ENCODE results near the gene IL36RN. TPM values are rescaled to one million over a fixed set of nuclear protein-coding genes. Genes with fewer than 3 reads are reported as not detected.
A peak's percentile ranks its signal among the peaks of the same experiment; 100 is the strongest.

The IL36RN gene
- total and polyA plus RNA-seq, 2 donors from 2014 or later, result not detected

DNA sequence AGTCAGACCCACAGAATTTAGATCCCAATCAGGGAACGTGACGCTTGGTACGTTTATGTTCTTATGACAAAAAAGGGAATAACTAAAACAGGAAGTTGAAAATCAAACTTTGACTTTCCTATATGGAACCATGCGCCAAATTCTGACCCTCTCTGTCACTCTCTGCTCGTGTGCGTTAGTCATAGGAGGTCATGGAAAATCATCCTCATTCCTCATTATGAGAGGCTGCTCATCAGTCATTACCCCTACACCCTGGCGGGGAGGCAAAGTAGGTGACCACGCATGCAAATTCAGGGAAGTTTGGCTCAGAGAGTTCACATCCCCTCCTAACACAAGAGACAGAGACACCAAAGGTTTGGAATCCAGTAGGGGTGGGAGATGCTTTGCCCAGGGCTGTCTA lies 24.3 kb downstream of the IL36RN start:
- no peak for DNase-seq
- intact Hi-C loops (cut with DNase I), result no loop called here

GRCh38 chr2:113084249-113085000 lies 25.4 kb downstream of the IL36RN start:
- FAIRE-seq (no peak), DNase-seq (no peak)
- Histone ChIP-seq H3K9me3 (ENCODE audit: control insufficient read depth in 2 of 3, insufficient read depth in 1 of 3, low read length in 3 of 3) (no peaks in the 10 kb centered on the region), H3K36me3 (ENCODE audit: control insufficient read depth in 2 of 3, insufficient read depth in 3 of 3, low read length in 3 of 3) (no peaks in the 10 kb centered on the region), H3K4me1 (ENCODE audit: control insufficient read depth in 2 of 3, insufficient read depth in 2 of 3, low read depth in 1 of 3, low read length in 3 of 3) (no peaks in the 10 kb centered on the region), H3K27me3 (ENCODE audit: control insufficient read depth, insufficient read depth, low read length) (no peaks in the 10 kb centered on the region), H3K4me3 (ENCODE audit: low read length in 3 of 3) (no peak overlapping the region), H3K27ac (ENCODE audit: low read depth in 2 of 2, low read length in 2 of 2) (no peak overlapping the region), H3K9ac (ENCODE audit: low read length in 3 of 3) (no peak overlapping the region)
- TF ChIP-seq, protein P1, sequence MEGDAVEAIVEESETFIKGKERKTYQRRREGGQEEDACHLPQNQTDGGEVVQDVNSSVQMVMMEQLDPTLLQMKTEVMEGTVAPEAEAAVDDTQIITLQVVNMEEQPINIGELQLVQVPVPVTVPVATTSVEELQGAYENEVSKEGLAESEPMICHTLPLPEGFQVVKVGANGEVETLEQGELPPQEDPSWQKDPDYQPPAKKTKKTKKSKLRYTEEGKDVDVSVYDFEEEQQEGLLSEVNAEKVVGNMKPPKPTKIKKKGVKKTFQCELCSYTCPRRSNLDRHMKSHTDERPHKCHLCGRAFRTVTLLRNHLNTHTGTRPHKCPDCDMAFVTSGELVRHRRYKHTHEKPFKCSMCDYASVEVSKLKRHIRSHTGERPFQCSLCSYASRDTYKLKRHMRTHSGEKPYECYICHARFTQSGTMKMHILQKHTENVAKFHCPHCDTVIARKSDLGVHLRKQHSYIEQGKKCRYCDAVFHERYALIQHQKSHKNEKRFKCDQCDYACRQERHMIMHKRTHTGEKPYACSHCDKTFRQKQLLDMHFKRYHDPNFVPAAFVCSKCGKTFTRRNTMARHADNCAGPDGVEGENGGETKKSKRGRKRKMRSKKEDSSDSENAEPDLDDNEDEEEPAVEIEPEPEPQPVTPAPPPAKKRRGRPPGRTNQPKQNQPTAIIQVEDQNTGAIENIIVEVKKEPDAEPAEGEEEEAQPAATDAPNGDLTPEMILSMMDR (IDR thresholded peaks at IDR 0.05; ENCODE audit: borderline replicate concordance, extremely low read depth, insufficient read depth), result peak; percentile 32
- intact Hi-C loops (cut with DNase I), result no loop called here

More for the DNA sequence above, 24.3 kb downstream of the IL36RN start:
- no peak overlapping the region for H3K4me3 ChIP-seq (ENCODE audit: low read length in 3 of 3)
- TF ChIP-seq, protein P1 (IDR thresholded peaks at IDR 0.05; ENCODE audit: borderline replicate concordance, extremely low read depth, insufficient read depth), result no peak
- no peak overlapping the region for H3K27ac ChIP-seq (ENCODE audit: low read depth in 2 of 2, low read length in 2 of 2)
- no peaks in the 10 kb centered on the region for H3K4me1 ChIP-seq (ENCODE audit: control insufficient read depth in 2 of 3, insufficient read depth in 2 of 3, low read depth in 1 of 3, low read length in 3 of 3)
- H3K36me3 ChIP-seq (ENCODE audit: control insufficient read depth in 2 of 3, insufficient read depth in 3 of 3, low read length in 3 of 3), result no peaks in the 10 kb centered on the region
- no peaks in the 10 kb centered on the region for H3K9me3 ChIP-seq (ENCODE audit: control insufficient read depth in 2 of 3, insufficient read depth in 1 of 3, low read length in 3 of 3)
- H3K9ac ChIP-seq (ENCODE audit: low read length in 3 of 3), result no peak overlapping the region
- FAIRE-seq, result no peak
- no peaks in the 10 kb centered on the region for H3K27me3 ChIP-seq (ENCODE audit: control insufficient read depth, insufficient read depth, low read length)

DNA sequence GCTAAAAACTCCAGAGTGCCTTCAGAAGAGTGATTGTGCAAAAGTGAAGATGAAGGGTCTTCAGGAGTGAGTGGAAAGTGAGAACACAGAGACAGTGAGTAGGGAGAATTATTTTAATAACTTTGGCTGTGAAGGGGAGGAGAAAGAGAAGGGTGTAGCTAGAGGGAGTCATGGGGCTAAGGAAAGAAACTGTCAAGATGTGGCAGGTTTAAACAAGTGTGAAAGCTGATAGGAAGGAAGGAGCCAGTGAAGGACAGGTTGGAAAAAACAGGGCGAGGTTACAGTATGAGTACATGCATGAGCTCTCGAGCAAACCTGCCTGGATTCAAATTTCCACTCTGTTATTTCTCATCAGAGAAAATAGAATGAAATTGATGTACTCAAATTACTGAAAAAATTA lies 26.5 kb downstream of the IL36RN start:
- no peaks in the 10 kb centered on the region for H3K27me3 ChIP-seq (ENCODE audit: control insufficient read depth, insufficient read depth, low read length)
- no peaks in the 10 kb centered on the region for H3K9me3 ChIP-seq (ENCODE audit: control insufficient read depth in 2 of 3, insufficient read depth in 1 of 3, low read length in 3 of 3)
- H3K4me3 ChIP-seq (ENCODE audit: low read length in 3 of 3), result no peak overlapping the region
- DNase-seq, result no peak
- H3K4me1 ChIP-seq (ENCODE audit: control insufficient read depth in 2 of 3, insufficient read depth in 2 of 3, low read depth in 1 of 3, low read length in 3 of 3), result no peaks in the 10 kb centered on the region
- FAIRE-seq, result no peak
- no peak overlapping the region for H3K9ac ChIP-seq (ENCODE audit: low read length in 3 of 3)
- intact Hi-C loops (cut with DNase I), result no loop called here
- TF ChIP-seq, protein P1 (IDR thresholded peaks at IDR 0.05; ENCODE audit: borderline replicate concordance, extremely low read depth, insufficient read depth), result no peak
- no peak overlapping the region for H3K27ac ChIP-seq (ENCODE audit: low read depth in 2 of 2, low read length in 2 of 2)
- no peaks in the 10 kb centered on the region for H3K36me3 ChIP-seq (ENCODE audit: control insufficient read depth in 2 of 3, insufficient read depth in 3 of 3, low read length in 3 of 3)
